DOHH2 (cell line): ENCODE results near the gene GIGYF2.

Source experiments
- H3F3A ChIP-seq: fragments of 200-600 bp; sonication (generic), shearing (Covaris generic); 2 replicates; pipeline ENCODE4 v1.6.0; 2016; ENCODE audit warnings: antibody characterized with exemption, mild to moderate bottlenecking; ENCODE audit not compliant: control insufficient read depth, insufficient read depth
- H3K27ac ChIP-seq: fragments of 200-600 bp; sonication (generic); 2 replicates; pipeline ENCODE4 v1.5.1; 2014; ENCODE audit warnings: low read depth, mild to moderate bottlenecking, low read length, moderate library complexity
- H3K27me3 ChIP-seq: fragments of 200-600 bp; sonication (generic); 2 replicates; pipeline ENCODE4 v1.6.1; 2014; ENCODE audit warnings: mild to moderate bottlenecking, low read length, mixed read lengths; ENCODE audit not compliant: control insufficient read depth
- H3K36me3 ChIP-seq: fragments of 200-600 bp; sonication (generic); 2 replicates; pipeline ENCODE4 v1.6.1; 2014; ENCODE audit warnings: mild to moderate bottlenecking, low read length, moderate library complexity, mixed read lengths; ENCODE audit not compliant: control insufficient read depth
- H3K4me1 ChIP-seq: fragments of 200-600 bp; sonication (generic); 2 replicates; pipeline ENCODE4 v1.6.1; 2014; ENCODE audit warnings: mild to moderate bottlenecking, low read length, mixed read lengths; ENCODE audit not compliant: control insufficient read depth
- H3K4me2 ChIP-seq: fragments of 200-600 bp; sonication (generic); 2 replicates; pipeline ENCODE4 v1.6.0; 2014; ENCODE audit warnings: mild to moderate bottlenecking, low read length, moderate library complexity
- H3K4me3 ChIP-seq: fragments of 200-600 bp; sonication (generic); 2 replicates; pipeline ENCODE4 v1.5.1; 2014; ENCODE audit warnings: mild to moderate bottlenecking, low read length, mixed read lengths
- H3K79me2 ChIP-seq: fragments of 200-600 bp; sonication (generic); 2 replicates; pipeline ENCODE4 v1.6.1; 2014; ENCODE audit warnings: mild to moderate bottlenecking, low read length, mixed read lengths; ENCODE audit not compliant: control insufficient read depth
- H3K9me2 ChIP-seq: fragments of 200-600 bp; sonication (generic); replicated peaks from 2 replicates; pipeline ENCODE4 v1.6.1; 2014; ENCODE audit warnings: mild to moderate bottlenecking, low read length, mixed read lengths; ENCODE audit not compliant: control insufficient read depth
- H3K9me3 ChIP-seq: fragments of 200-600 bp; sonication (generic); 2 replicates; pipeline ENCODE4 v1.6.1; 2014; ENCODE audit warnings: antibody characterized with exemption, low read length, mixed read lengths; ENCODE audit not compliant: control insufficient read depth, insufficient read depth
- H4K20me1 ChIP-seq: fragments of 200-600 bp; sonication (generic); 2 replicates; pipeline ENCODE4 v1.6.0; 2014; ENCODE audit warnings: low read depth, mild to moderate bottlenecking, antibody characterized with exemption, low read length, moderate library complexity; ENCODE audit not compliant: control insufficient read depth, insufficient read depth
- CTCF ChIP-seq: fragments of 200-600 bp; sonication (generic); IDR thresholded peaks from one replicate; pipeline ENCODE4 v1.5.1; 2014; ENCODE audit warnings: antibody characterized with exemption, mild to moderate bottlenecking, low read depth, low read length; ENCODE audit not compliant: poor library complexity, severe bottlenecking
- EZH2phosphoT487 ChIP-seq: fragments of 200-600 bp; sonication (generic); IDR thresholded peaks from 2 replicates; pipeline ENCODE4 v1.6.1; 2017; ENCODE audit warnings: borderline replicate concordance, mild to moderate bottlenecking, antibody characterized with exemption, low read length, moderate library complexity, mixed read lengths

GIGYF2 gene

GRCh38 chr2:232891621-232892071 is 194.5 kb downstream of the GIGYF2 start:
- no peaks in the 10 kb centered on the region for H3K9me3 ChIP-seq
- H3K27me3 ChIP-seq = no peaks in the 10 kb centered on the region
- H3K4me1 ChIP-seq = no peaks in the 10 kb centered on the region
- H3K9me2 ChIP-seq = no peaks in the 10 kb centered on the region
- TF ChIP-seq CTCF (no peak), EZH2phosphoT487 (no peak)
- no peak overlapping the region for H3K27ac ChIP-seq
- no peak overlapping the region for H3K4me3 ChIP-seq
- H3K79me2 ChIP-seq = no peaks in the 10 kb centered on the region
- no peak overlapping the region for H3K4me2 ChIP-seq
- H3K36me3 ChIP-seq = no peaks in the 10 kb centered on the region
- H3F3A ChIP-seq = no peaks in the 10 kb centered on the region
- H4K20me1 ChIP-seq = no peaks in the 10 kb centered on the region

GRCh38 chr2:232892221-232892620 is 195.1 kb downstream of the GIGYF2 start:
- no peaks in the 10 kb centered on the region for H4K20me1 ChIP-seq
- no peaks in the 10 kb centered on the region for H3K27me3 ChIP-seq
- TF ChIP-seq CTCF (no peak), EZH2phosphoT487 (no peak)
- no peaks in the 10 kb centered on the region for H3K4me1 ChIP-seq
- no peak overlapping the region for H3K4me2 ChIP-seq
- no peaks in the 10 kb centered on the region for H3K79me2 ChIP-seq
- no peak overlapping the region for H3K4me3 ChIP-seq
- H3K9me2 ChIP-seq = no peaks in the 10 kb centered on the region
- no peaks in the 10 kb centered on the region for H3K36me3 ChIP-seq
- H3F3A ChIP-seq = no peaks in the 10 kb centered on the region
- H3K27ac ChIP-seq = no peak overlapping the region
- H3K9me3 ChIP-seq = no peaks in the 10 kb centered on the region

DNA sequence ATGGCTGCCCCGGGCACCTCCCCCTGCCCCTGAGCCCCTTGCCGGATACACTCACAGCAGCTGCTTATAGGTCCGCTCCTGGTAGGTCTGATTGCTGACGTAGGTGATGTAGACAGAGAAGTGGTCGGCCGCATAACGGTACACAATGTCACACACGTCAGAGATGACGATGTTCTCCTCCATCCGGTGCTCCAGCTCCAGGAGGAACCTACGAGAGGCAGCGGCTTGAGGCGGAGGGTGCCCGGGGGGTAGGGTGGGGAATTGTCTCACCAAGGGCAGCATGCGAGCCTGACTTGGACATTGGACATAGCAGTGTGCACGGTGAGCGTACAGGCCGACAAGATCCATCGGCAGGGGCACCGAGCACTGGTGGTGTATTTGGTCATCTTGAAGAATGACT is 195.7 kb downstream of the GIGYF2 start:
- Histone ChIP-seq H3K27ac (no peak overlapping the region), H3K4me3 (no peak overlapping the region), H3K27me3 (0 out of 2 replicates have a peak, but pooled peaks cover 2% of the 10 kb centered on the region), H4K20me1 (no peaks in the 10 kb centered on the region), H3F3A (no peaks in the 10 kb centered on the region), H3K79me2 (no peaks in the 10 kb centered on the region), H3K4me1 (no peaks in the 10 kb centered on the region), H3K9me2 (no peaks in the 10 kb centered on the region), H3K4me2 (no peak overlapping the region), H3K36me3 (no peaks in the 10 kb centered on the region), H3K9me3 (no peaks in the 10 kb centered on the region)
- TF ChIP-seq EZH2phosphoT487 (no peak), CTCF (no peak)
